ENCODE measurements around the gene EFNB1.

Gene EFNB1

GRCh38 chrX:68844581-68844980, 15.8 kb downstream of the EFNB1 start:
- no peak for DNase-seq

GRCh38 chrX:68846536-68846935, 17.7 kb downstream of the EFNB1 start:
- DNase-seq: no peak

DNA sequence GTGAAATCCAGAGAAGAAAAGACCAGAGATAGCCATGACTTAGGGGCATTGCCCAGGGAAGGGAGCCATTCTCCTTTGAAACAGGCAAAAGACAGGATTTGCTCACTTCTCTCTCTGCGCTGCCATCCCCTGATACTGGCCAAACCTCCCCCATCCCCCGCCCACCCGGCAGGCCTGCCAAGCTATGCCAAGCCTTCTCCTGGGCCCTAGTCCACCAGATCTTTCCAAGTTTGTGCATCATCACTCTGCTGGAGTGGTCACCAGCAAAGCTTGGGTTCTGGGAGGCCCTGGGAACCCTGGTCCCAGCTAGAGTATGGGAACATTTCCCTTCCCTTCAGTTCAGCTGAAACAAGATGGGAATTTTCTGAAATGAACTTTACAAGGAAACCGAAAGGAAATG, 18.4 kb downstream of the EFNB1 start:
- no peak for DNase-seq

DNA sequence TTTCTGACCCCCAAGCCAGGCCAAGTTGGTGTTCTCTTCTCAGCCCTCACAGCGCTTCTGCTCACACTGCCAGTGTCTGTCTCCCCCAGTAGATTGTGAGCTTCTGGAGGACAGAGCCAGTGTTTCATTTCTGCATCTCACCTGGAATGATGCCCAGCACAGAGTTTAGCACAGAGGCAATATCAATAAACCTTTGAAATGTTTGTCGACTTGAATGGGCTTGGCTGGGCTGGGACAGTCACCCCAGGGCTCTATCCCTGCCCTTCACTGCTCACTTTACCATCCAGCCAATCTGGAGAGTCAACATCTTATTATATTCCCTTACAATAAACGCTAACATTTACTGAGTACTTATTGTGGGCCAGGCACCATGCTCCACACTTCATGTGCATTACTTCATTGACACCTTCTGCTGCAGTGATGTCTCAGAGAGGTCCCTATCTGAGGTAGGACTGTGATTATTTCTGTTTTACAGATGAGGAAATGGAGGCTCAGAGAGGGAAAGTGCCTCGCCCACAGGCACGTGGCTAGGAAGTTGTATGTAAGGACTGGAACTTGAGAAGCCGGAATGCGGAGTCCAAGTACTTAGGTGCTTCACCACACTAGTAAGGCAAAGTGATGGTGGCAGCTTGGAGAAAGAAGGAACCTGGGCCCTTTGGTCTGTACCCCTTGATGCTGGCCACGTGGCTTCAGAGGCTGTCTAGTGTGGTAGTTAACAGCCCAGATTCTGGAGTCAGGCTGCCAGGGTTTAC, 19.5 kb downstream of the EFNB1 start:
- no peak for DNase-seq

GRCh38 chrX:68851082-68851481, 22.3 kb downstream of the EFNB1 start:
- DNase-seq: no peak

GRCh38 chrX:68852046-68852445, 23.2 kb downstream of the EFNB1 start:
- no peak for DNase-seq

DNA sequence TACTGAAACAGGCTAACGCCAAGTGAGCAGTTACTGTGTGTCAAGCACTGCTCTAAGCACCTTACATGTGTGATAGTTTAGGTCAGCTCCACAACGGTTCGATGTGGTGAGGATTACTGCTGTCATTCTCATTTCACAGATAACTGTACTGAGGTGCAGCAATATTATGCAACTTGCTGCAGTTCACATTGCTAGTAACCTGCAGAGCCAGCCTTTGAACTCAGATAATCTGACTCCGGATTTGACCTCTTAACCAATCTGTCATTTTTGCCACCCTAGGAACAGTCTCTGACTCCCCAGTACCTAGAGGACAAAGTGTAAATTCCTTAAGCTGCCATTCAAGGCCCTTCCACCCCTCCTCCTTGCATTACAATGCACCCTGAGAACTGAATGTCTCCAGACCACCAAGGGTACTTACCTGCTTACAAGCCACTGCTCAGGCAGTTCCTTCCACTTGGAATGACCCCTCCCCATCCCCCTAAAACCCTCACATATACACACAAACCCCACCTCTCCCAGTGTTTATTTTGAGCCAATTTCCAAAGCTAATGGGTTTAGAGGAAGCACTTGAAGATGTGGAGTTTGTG, 24.9 kb downstream of the EFNB1 start:
- no peak for DNase-seq

DNA sequence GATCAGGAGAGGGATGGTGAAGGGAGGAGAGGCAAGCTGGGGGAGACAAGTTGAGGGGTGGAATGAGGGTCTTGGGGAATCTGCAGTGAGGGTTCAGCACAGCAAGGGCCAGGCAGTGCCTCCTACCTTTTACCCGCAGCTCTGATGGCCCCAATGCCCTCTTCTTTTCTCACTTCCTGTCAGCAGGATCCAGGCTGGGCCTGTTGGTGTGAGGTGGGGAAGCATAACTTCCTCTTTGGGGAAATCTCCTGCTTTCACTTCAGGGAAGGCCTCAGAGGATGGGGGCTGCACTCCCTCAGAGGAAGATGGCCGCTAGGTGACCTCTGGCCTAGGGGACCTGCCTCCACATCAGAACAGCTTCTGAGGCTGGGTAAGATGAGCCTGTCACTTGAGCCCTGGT, 36.5 kb downstream of the EFNB1 start:
- DNase-seq: no peak

DNA sequence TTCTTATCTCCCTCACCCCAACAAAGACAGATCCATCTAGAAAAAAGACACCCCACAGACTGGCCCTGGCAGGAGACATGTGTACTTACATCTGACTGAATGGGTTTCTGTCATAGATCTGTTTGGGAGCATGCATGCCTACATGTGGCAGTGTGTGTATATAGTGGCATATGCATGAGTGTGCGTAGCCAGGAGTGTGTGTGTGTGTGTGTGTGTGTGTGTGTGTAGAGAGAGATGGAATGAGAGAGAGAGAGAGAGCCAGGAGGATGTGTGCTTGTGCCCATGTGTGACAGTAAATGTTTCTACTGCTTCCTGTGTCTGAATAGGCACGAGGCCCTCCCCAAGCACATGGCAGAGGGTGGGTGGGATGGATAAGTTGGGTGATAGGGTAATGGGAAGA, 37.1 kb downstream of the EFNB1 start:
- no peak for DNase-seq

- DNase-seq: no peak
Measured at GRCh38 chrX:68867458-68868112, 38.8 kb downstream of the EFNB1 start.

GRCh38 chrX:68868316-68868715, 39.5 kb downstream of the EFNB1 start:
- DNase-seq: no peak

- DNase-seq: no peak
Measured at GRCh38 chrX:68868902-68869800, 40.3 kb downstream of the EFNB1 start.

DNA sequence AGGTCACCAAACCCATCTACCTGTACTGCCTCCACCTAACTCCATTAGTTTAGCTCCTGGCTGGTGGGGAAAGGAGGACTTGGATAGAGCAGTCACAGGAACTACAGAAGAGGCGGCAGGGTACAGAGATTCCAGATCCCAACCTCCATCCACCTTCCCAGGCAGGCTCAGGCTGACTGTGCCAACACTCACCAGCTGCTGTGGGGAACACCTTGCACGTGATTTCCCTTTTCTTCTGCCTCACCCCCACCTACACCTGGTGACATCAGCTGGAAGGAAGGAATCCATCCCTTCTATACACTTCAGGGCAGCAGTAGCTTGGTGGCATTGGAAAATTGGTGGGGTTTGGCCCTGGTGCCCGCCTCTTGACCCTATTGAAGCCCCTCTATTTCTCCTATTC, 41.5 kb downstream of the EFNB1 start:
- no peak for DNase-seq

GRCh38 chrX:68872171-68872570, 43.4 kb downstream of the EFNB1 start:
- DNase-seq: no peak

- no peak for DNase-seq
Measured at GRCh38 chrX:68874076-68874475, 45.3 kb downstream of the EFNB1 start.

GRCh38 chrX:68876731-68877130, 47.9 kb downstream of the EFNB1 start:
- no peak for DNase-seq

DNA sequence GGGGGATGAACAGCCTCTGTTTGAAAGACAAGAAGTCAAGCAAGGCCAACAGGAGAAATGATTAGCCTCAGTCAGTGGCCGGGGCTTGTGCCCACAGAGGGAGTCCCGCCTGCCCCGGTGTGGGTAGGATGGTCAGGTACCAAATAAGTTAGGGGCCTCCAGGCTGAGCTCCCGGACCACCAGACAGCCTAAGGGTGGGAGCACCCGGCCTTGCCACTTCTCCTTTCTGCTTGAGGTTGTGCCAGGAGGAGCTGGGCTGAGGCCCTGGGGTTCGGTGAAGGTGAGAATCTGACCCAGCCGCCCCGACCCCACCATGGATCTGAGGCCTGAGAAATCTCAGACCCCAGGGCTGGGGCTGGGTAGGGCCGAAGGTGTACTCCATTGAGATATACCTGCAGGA, 48.8 kb downstream of the EFNB1 start:
- DNase-seq: no peak

DNA sequence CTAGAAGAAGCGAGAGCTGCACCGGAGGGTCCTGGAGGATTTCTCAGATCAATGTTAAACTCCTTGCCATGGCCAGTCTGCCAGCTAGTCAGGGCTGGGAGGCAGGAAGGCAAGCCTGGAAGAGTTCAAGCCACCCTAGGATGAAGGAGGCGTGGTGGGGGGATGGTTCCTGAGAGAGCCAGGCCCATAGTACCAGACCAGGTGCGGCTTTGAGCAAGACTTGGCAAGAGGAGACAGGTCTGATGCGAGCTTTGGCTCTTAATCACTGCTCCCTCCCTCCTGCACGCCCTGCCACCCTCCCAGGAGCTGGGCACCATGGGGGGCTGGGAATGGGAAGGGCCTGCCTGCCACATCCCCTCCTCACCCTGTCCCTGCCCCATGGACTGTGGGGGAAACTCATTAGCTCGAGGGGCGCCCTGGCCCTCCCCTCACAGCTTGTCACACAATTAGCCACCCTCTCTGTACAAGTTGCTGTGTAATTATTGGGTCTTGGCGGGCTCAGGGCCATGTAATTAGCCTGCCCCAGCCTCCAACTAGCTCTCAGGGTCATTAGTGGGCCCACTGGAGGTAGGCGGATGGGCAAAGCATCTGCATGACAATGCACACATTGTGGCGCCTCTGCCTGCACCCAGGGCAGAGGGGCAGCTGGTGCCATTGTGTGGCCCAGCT, 50.3 kb downstream of the EFNB1 start:
- no peak for DNase-seq

DNA sequence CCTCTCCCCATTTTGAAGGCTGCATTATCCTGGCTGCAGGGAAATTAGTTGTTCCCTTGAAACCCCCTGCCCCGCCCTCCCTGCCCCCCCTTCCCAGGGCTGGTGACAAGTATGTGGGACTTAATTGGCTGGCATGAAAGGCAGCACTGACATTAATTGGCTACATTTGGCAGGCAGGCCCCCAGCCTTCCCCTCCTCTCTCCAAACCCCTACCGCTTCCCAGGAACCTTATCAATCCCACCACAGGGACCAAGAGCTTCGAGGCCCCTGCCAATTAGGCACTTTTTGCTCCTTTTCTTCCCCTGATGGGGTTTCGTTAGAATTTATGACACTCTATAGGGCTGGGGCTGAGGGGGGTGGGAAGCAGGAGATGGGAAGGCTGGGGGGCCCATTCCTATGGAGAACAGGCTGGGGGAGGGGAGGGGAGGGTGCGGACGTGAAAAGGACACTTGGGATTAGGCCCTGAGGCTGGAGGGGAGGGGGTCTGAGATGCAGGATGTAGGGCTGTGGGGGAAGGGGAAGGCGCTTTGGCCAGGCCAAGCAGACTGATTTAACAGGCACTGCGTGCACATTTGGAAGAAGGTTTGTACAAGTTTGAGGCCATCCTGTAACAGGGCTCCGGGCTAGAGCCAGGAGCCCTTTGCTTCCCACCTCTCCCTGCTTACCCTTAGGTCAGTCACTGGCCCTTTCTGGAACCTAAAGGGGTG, 52.2 kb downstream of the EFNB1 start:
- no peak for DNase-seq

GRCh38 chrX:68881911-68882310, 53.1 kb downstream of the EFNB1 start:
- DNase-seq: no peak

- DNase-seq: no peak
Measured at GRCh38 chrX:68883800-68884199, 55.0 kb downstream of the EFNB1 start.

DNA sequence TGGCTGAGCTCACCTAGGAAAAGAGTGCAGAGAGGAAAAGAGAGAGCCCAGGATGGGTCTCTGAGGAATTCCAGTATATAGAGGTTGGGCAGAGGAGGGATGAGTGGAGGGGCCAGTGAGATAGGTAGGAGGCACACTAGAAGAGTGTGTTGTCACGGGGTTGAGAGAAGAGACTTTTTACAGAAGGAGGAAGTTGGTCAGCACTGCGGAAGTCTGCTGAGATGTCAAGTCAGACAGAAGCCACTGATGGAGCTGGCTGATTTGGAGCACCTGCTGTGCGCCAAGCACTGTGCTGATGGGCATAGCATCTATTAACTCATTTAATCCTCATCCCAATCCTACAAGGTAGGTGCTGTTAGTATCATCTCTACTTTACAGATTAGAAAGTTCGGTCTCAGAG, 60.4 kb downstream of the EFNB1 start:
- no peak for DNase-seq
